GM21786 (cell line): ENCODE results near the gene IGFBP5.

Source experiments
- ATAC-seq: cut with Tn5 transposase; IDR thresholded peaks from one replicate; pipeline ENCODE4 v1.9.1; 2021; ENCODE audit not compliant: unreplicated experiment

IGFBP5 gene, protein sequence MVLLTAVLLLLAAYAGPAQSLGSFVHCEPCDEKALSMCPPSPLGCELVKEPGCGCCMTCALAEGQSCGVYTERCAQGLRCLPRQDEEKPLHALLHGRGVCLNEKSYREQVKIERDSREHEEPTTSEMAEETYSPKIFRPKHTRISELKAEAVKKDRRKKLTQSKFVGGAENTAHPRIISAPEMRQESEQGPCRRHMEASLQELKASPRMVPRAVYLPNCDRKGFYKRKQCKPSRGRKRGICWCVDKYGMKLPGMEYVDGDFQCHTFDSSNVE

DNA sequence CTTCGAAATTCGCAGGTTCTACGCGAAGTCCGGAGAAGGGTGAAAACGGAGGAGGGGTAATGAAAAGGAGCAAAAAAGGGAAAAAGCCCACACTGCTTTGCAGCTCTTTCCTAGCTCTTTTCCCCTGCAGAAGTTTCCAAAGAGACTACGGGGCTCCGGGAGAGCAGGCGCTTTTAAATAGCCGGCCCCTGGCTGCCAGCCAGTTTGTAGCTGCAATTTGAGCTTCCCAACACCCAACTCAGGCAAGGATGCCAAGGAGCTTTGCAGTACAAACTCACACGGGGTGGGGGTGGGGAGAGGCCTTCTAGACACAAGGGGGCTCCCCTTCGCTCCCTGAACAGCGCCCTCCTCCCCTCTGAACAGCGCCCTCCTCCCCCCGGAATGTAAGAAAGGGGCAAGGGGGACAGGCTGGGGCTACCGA, at the start of gene IGFBP5:
TSS of gene IGFBP5 (minus strand) at position 149 of the 421 bp plus-strand sequence. CDS start 774 bp downstream, outside the sequence.
- no peak for ATAC-seq

DNA sequence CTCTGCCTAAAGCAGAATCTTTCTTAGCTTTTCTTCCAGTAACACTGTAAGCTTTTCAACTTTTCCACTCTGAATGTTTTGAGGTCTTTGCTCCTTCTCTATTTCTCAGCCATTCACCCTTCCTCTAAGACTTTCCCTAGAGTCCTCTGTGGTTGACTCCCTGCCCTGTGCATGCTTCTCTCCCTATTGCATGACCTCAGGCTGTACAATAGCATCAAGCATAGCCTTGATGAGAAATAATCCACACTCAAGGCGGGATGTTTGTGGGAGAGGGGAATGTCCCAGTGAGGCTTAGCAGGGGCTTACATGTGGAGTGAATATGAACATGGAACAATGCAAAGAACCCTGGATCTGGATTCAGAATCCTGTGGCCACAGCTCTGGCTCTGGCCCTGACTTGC, 48.4 kb upstream of the IGFBP5 start:
- ATAC-seq, result no peak

DNA sequence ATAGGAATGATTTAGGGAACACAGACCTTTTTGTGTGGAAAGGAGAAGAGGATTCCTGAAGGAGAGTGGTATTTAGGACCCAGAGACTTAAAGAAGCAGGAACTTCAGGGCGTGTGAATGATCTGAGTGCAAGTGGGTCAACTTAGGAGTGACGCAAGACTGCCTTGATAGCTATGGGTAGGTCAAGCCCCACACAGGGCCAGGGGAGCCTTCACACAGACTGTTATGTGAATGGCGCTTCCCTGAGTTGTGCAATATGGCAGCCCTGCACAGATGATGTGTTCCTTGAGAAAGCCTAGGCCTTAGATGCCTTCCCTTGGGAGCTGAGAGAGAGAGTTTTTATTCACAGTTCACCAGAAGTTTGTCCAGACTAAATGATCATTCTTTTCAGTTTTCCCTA, 47.1 kb upstream of the IGFBP5 start:
- no peak for ATAC-seq

DNA sequence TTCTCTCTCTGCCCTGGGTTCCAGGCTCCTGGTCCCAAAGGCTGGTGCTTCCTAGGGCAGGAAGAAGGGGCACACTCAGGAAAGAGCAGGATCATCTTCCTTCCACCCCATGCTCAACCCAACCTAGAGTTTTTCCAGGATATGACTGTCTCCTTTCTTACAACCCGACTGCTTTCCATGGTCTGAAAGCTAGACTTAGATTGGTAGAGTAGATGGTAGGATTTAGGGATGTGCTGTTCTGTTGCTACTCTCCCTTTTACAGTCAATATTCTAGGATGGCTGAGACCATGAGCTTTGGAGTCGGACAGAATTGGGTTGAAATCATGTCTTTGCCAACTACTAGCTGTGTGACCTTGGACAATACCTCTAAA, 45.9 kb upstream of the IGFBP5 start:
- no peak for ATAC-seq

DNA sequence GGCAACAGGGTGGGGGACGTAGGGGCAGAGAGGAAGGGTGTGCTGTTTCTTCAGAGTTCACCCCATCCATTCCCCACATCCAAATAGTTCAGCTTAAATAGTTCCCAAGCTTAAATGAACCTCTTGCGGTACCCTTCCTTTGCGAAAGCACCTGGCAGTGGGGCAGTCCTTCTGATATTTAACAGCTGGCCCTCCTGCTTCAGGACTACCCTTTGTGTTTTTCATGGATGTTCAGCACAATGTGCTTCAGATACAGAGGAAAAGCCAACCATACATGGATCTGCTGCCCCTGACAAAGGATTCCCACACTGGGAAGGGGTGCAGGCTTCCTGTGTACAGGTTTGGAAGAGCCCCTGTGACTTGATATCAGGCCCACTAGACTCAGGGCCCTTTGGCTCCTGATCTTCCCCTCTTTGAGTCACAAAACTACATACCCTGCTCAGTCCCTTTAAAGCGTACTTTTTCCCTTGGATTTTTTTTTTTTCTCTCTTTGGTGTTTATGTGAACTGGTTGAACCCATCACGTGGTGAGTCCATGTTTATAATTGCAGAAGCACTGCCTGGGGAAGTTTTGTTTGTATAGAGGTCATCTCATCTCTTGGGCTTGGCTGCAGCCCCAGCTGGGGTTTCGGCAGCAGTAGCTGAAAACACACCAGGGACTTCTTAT, 45.3 kb upstream of the IGFBP5 start:
- no peak for ATAC-seq

DNA sequence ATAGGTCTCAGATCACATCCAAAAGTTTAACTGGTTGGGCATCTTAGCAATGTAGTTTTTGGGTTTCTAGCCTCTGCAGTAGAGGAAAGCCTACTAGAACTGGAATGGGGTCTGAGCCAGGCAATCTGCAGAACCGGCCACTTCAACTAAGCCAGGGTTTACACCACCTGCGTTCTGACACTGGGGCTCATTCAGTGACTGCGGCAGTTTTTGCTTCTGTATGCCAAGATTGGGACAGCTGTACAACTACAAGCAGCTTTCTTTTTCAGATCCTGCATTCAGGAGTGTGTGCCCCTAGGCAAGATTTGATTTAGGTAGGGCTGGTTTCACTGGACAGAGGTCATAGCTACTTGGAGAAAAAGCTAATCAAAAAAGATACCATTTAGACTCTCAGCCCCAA, 43.7 kb upstream of the IGFBP5 start:
- ATAC-seq, result no peak

DNA sequence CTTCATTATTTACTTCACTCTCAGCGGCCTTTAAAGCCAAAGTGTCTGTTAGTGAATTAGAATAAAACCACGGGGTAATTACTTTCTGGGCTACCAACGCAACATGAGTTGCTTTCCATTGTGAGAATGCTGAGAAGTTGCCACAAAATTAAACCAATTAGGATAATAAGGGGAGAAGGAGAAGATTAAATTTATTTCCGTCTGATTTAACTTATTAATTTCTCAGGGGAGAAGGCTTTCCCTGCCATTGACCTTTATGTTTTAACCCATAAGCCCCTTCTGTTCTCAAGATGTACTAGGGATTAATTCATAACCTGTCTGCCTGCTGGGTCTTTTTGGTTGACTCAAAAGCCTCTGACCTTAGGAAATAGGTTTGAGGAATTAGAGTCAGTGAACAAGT, 42.3 kb upstream of the IGFBP5 start:
- no peak for ATAC-seq

DNA sequence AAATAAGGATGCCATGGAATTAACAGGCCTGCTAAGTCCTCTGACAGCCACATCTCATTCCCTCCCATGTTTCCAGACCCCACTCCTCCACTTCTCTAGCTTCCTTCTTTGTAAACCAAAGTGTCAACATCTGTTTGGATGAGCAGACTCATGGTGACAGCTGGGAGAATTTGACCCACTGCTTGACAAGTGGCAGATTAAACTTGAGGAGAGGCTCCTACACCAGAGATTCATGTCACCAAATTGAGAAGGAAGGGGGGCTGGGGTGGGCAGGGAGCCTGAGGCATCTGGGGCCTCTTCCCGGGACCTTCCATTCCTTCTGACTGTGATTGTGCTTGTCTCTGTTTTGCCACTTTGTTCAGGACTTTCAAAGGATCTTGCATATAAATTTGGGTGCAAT, 41.0 kb upstream of the IGFBP5 start:
- no peak for ATAC-seq

DNA sequence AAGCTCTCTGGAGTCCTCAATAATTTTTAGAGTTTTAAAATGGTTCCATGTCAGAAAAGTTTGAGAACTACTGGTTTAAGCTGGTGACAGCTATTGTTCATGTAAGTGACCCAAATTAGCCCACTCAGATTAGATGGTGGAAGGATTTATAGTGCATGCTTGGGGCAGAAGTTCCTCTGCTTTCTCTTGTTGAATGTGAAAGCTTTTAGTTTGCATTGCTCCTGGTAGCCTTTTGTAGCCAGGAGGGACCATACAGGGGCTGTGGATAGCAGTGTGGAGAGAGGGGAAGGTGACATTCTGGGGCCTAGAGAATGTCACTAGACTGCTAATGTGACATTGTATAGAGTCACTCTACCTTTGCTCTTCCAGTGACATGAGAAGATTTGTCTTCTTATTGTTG, 40.3 kb upstream of the IGFBP5 start:
- ATAC-seq, result no peak

DNA sequence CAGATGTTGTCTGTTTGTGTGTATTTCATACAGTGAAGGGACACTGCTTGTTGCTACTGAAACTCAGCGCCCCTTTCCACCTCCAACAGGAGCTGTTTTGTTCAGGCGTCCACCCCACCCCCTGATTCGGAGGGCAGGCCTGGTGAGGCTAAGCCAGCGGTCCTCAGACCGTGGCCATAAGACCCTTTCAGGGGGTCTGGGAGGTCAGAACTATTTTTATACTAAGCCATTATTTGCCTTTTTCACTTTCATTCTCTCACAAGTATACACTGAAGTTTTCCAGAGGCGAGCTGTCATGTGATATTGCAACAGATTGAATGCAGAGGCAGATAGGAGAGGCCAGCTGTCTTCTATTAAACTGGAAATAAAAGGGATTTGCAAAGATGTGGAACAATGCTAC, 39.7 kb upstream of the IGFBP5 start:
- ATAC-seq, result no peak

DNA sequence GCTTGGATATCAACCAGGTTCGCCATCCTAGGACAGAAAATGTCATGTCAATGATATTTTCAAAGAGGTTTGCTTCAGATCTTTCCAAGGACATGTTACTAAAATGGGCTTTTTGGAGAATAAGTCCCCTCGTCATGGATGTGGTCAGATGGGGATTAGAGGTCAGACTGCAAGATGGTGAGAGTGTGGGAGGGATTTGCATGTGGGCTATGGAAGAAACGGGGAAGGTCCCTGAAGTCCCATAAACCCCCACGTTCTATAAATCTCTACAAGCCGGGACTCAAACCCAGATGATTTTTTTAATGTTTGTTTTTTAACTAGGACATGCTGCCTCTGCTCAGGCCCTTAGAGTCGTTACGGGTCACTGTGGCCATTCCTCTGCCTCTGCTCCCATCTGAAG, 37.7 kb upstream of the IGFBP5 start:
- ATAC-seq, result no peak

DNA sequence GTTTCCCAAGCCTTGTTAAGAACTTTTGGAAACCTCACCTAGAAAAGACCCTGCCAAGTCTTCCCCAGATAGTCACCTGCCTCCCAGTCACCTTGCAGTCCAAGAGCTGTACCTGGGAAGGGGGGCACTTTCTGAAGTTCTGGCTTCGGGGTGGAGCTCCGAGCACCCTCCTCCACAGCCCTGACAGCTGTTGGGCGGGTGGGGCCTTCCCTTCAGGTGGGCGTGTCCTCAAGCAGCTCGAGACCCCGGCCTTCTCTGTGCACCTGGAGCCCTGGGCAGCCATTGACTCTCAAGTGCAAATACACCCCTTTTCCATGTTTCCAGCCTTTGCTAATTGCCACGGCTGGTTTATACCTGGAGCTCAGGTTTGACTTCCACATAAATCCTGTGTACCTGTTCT, 37.0 kb upstream of the IGFBP5 start:
- no peak for ATAC-seq

DNA sequence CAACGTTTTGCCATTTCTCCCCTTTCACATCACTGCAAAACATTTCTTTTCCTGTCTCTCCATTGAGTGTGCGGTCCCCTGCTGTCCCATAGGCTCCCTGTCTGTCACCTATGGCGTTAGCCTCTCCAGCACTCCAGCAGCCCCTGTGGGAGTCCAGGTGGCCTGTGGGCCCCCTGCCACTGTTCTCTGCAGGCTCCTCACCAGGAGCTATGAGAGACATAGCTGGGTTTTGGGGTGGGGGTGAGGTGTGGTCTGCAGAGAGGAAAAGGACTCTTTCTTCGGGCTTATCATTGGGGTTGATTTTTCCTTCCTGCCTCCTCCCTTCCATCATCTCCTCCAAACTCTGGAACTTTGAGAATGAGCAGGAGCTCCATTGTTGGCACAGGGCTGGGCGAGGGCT, 36.1 kb upstream of the IGFBP5 start:
- no peak for ATAC-seq

DNA sequence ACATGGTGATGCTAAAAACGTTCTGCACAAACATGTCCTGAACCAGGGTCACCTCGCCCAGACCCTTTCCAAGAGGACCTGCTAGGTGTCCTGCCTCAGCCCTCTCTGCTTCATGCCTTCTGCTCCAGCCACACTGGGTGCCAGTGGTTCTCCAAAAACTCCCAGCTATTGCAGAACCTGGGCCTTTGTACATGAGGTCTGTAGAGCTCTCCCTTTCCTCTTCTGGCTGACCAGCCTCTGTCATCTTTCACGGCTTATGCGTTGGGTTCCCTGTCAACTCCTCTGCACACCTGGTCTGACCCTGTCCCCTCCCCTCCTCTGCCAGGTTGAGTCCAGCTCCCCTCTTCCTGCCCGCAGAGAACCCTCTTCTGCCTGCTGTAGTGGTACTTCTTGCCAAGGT, 35.5 kb upstream of the IGFBP5 start:
- no peak for ATAC-seq

DNA sequence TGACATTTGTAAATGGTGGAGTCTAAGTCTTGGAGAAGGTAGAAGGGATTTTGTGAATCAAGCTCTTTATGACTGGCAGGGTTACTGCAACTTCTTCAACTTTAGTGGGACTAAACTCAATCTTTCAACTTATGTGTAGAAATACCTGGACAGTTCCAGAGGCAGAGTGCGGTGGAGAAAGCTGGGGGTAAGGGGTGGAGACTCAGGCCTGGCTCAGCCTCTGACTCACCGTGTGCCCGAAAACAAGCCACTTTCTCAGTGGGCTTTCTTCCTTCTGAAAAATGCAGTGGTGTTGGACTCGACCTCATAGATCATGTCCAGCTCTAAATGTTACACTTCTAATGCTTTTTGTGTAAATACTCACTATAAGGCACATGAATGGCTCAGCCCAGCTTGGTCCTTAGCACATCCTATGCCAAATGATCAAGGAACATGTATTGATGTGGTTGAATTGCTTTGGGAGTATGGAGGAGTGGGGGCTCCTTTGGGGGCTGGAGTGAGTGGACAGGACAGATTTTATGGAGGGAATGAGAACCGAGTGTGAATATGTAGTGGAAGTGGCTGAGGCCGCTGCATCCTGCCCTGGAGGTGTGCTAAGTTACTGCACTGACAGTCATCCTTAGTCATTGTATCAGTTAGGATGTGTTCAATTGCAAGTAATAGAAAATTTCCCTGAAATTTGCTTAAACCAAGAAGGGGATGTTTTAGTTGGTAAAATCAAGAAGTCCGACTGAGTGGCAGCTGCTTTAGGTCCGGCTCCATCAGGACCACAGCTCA, 32.2 kb upstream of the IGFBP5 start:
- ATAC-seq, result no peak

DNA sequence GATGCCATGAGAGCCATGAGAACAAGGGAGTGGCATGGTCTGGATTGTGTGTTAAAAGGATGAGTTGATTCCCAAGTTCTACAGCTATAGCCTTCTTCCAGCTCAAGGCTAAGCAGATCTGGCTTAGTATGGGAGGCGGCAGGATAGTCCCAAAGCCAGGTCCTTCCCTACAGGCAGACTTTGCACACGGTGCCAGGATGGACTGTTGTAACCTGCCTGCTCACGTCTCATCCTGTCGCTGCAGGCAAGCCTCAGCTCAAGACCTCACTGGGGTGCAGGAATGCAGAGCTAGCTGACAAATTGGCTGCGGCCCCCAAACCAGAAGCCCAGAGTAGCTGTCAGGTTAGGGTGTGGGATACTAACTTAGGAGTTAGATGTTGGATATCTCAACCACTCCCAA, 28.8 kb upstream of the IGFBP5 start:
- no peak for ATAC-seq

DNA sequence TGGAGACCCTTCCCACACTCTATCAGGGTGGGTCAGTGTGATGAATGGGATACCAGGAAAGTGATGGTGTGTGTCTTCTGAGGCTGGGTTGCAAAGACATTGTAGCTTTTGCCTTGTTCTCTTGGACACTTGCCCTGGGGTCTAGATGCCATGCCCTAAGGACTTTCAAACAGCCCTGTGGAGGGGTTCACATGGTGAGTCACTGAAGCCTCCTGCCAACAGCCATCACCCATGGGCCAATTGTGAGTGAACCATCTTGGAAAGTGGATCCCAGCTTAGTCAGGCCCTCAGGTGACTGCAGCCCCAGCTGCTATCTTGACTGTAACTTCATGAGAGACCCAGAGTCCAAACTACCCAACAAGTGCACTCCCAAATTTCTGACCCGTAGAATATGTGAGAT, 25.8 kb upstream of the IGFBP5 start:
- ATAC-seq, result no peak

DNA sequence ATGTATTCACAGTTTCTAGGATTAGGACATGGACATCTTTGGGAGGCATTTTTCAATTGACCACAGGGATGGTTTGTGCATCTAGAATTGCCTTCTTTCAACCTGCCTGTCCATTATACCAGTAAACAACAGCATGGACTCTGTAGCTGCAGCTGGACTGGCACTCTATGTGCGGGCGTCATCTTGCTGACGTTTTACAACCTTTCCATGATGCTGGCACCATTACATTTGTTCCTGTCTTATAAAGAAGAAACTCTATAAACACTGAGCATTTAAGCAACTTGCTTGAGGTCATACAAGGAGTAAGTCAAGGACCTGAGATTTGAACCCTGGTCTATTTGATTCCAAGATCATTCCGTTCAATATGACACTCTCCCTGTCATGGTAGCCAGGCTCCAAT, 25.4 kb upstream of the IGFBP5 start:
- ATAC-seq, result no peak

DNA sequence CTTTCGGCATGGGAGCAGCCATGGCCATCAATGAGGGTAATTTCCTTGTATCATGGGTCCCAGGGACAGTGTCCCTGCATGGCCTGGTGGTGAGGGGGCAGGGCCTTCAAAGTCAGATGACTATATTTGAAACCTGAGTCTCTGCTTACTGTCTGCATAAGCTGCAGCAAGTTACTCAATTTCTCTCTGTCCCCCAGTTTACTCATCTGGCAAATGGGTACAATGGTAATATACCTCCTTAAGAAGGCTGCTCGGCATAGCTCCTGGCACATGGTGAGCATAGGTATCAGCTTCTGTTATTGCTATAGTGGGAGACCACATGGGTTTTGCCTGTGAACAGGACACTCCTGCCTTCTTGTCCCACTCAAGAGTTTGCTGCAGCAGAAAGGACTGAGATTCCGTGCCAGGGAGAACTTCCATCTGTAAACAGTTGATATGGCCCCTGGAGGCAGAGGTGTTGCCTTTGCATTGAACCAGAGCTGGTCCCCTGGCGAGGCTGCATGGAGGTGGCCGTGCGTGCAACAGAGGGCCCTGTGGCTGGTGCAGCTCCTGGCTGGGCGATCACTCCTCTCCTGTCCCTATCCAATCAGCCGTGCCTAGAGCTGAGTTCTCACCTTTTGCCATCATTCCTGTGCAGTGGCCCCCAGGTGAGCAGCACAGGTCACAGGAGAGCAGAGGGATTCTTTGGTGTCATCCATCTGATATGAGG, 22.7 kb upstream of the IGFBP5 start:
- ATAC-seq, result no peak

DNA sequence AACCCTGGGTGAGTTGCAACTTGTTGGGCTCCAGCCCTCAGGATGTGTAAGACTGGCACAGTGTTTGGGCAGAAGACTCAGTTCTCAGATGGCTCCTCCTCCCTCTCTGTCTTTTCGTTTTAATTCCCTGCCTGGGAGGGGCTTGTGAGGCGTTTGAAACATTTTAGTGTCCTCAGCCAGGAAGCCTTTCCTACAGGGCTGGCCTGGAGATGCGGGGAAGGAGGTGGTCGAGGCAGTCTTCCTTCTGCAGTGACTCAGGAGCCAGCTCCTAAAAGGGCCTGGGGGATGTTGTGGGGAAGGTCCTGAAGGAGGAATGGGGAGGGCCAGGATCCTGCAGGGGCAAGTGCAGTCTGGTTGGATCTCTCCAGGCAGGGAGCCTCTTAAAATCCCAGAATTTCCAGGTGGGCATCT, 22.1 kb upstream of the IGFBP5 start:
- no peak for ATAC-seq

DNA sequence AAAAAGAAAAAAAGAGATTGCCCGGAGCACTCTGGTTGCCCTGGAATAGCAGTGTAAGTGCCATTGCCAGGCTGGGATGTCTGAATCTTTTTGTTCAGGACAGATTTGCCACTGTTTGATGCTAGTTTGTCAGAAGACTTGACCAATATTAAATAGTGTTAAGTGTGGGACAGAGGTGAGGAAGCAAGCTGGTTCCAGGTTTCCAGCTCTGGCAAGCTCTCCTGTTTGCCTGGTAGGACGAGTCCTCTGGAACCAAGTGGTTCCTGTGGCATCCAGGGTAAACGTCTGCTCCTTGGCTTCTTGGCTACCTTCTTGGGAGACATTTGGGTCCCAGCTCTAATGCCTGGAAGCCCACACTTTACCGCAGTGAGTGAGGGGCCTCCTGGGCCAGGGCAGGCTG, 20.8 kb upstream of the IGFBP5 start:
- ATAC-seq, result no peak
